Stimulated activated naive B cell treated with anti-CD40 and anti-IgM and Interleukin-4, amounts not matched to agents 10 μg/mL and 1 μg/mL and 100 μg/mL, for 72 hours (primary cell): Measurements from ENCODE around the gene SOCS7.

ENCODE experiments used
- ATAC-seq, 2 donors: fragments of 150-1000 bp; cut with Tn5 transposase; replicated peaks; 2 replicates each; pipeline ENCODE4 v1.10.0; 2021; ENCODE audit warnings: moderate library complexity in 1 of 2
- DNase-seq: peaks from one replicate; pipeline ENCODE4 v3.0.0; 2021
- H3K27ac Mint-ChIP-seq: one replicate; pipeline ENCODE4 v1.8.0; 2022; ENCODE audit warnings: mild to moderate bottlenecking, mixed read lengths
- H3K27me3 Mint-ChIP-seq, 2 donors: one replicate each; pipeline ENCODE4 v1.8.0; 2022; ENCODE audit warnings: mixed read lengths in 2 of 2
- H3K36me3 Mint-ChIP-seq, 2 donors: one replicate each; pipeline ENCODE4 v1.8.0; 2022; ENCODE audit warnings: mixed read lengths in 2 of 2, mild to moderate bottlenecking in 1 of 2
- H3K4me1 Mint-ChIP-seq, 2 donors: one replicate each; pipeline ENCODE4 v1.8.0; 2022; ENCODE audit warnings: mixed read lengths in 2 of 2, mild to moderate bottlenecking in 1 of 2
- H3K4me3 Mint-ChIP-seq, 2 donors: one replicate each; pipeline ENCODE4 v1.8.0; 2022; ENCODE audit warnings: mild to moderate bottlenecking in 2 of 2, mixed read lengths in 2 of 2, moderate library complexity in 1 of 2
- H3K9me3 Mint-ChIP-seq, 2 donors: one replicate each; pipeline ENCODE4 v1.8.0; 2022; ENCODE audit warnings: mixed read lengths in 2 of 2, mild to moderate bottlenecking in 1 of 2

SOCS7 gene

DNA sequence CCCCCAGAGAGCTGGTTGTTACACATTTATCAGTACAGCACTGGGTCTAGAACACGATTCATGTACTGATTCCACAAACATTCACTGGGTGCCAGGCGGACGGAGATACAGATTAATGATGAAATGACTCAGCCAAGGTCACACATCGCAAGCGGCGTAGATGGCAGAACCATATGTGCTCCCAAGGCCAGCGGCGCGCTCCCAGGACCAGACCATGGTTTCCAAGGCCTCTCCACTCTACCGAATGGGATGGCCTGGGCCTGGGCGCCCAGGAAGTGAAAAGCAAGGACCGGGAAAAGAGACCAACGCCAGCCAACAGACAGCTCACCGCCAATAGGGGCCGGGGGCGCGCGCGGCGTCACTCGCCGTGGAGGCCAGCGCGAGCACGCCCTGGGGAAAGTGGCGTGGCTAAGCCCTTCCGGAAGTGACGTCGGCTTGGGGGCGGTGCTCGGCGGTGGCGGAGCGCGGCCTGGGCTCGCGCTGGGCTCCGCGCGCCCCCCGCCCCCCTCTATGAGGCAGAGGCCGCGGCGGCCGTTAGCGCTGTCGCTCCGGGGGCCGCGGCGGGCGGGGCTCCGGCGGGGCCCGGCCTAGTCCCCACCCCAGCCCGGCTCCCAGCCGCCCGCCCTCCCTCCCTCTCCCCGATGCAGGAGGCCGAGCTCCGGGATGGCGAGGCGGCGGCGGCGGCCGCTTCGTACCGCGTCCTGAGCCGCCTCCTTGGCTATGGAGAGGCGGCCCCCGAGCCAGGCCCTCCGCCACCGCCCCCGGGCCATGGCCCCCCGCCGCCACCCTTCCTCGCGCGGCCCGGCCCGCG is at the start of gene SOCS7:
SOCS7 (plus strand) TSS at position 433 of the 811 bp plus-strand sequence; CDS start at position 642, 209 bp downstream.
- Mint-ChIP-seq H3K9me3 (no peaks in the 10 kb centered on the region), H3K36me3 (peaks cover under 1 to 15% of the 10 kb centered on the region in 2 donors), H3K4me1 (peaks cover 28 to 55% of the 10 kb centered on the region in 2 donors), H3K4me3 (peak within 1 kb of the TSS; percentile 92 to 97), H3K27me3 (no peaks in the 10 kb centered on the region), H3K27ac (peak within 1 kb of the TSS; percentile 96)
- ATAC-seq: peak; percentile 91 to 95
- DNase-seq: peak; percentile 82

- H3K4me3 Mint-ChIP-seq: no peak overlapping the region
- no peaks in the 10 kb centered on the region for H3K9me3 Mint-ChIP-seq
- ATAC-seq: no peak
- H3K27ac Mint-ChIP-seq: no peak overlapping the region
- H3K27me3 Mint-ChIP-seq: no peaks in the 10 kb centered on the region
- no peak for DNase-seq
- peaks cover 31 to 38% of the 10 kb centered on the region in 2 donors for H3K36me3 Mint-ChIP-seq
- H3K4me1 Mint-ChIP-seq: peaks cover 0 to 1% of the 10 kb centered on the region in 2 donors
These were observed 36.1 kb upstream of the SOCS7 start for GRCh38 chr17:38315497-38315896.

DNA sequence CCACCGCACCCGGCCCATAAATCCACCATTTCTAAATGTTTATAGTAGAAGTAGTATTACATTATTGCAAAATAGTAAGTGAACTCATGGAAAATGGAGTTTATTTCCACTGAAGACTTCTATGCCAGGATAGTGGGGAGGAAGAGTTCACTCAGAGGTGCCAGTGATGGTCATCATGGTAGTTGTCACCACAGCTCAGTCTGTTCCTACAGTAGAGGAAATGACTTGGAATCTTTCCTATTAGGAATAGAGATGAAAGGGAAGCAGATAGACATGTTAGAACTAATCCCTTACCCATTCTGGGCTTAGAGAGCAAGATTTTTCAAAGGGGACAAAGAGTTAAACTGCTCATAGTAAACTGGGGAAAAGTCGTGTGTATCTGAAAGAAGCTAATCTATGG is 34.6 kb upstream of the SOCS7 start:
- H3K27me3 Mint-ChIP-seq: no peaks in the 10 kb centered on the region
- ATAC-seq (no peak), DNase-seq (no peak)
- H3K27ac Mint-ChIP-seq: no peak overlapping the region
- H3K4me1 Mint-ChIP-seq: peaks cover 0 to 1% of the 10 kb centered on the region in 2 donors
- H3K9me3 Mint-ChIP-seq: no peaks in the 10 kb centered on the region
- no peak overlapping the region for H3K4me3 Mint-ChIP-seq
- H3K36me3 Mint-ChIP-seq: peaks cover 35 to 43% of the 10 kb centered on the region in 2 donors

DNA sequence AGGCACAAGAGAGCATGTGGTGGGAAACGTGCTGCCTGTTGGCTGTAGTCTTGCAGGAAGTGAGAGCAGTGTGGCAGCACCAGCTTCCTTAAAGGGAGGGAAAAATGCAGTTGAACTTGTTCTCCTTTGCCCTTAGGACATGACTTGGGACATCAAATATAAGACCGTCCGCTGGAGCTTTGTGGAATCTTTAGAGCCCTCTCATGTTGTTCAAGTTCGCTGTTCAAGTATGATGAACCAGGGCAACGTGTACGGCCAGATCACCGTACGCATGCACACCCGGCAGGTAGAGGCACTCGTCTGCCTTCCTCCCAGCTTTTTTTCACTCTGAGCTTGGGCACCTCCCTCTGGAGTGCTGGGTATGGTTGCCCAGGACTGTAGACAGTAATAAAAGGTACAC is 31.2 kb upstream of the SOCS7 start:
- Mint-ChIP-seq H3K27me3 (no peaks in the 10 kb centered on the region), H3K4me1 (peaks cover 3 to 6% of the 10 kb centered on the region in 2 donors), H3K9me3 (no peaks in the 10 kb centered on the region), H3K27ac (no peak overlapping the region), H3K4me3 (no peak overlapping the region), H3K36me3 (peaks cover 35 to 48% of the 10 kb centered on the region in 2 donors)
- ATAC-seq (no peak), DNase-seq (no peak)

DNA sequence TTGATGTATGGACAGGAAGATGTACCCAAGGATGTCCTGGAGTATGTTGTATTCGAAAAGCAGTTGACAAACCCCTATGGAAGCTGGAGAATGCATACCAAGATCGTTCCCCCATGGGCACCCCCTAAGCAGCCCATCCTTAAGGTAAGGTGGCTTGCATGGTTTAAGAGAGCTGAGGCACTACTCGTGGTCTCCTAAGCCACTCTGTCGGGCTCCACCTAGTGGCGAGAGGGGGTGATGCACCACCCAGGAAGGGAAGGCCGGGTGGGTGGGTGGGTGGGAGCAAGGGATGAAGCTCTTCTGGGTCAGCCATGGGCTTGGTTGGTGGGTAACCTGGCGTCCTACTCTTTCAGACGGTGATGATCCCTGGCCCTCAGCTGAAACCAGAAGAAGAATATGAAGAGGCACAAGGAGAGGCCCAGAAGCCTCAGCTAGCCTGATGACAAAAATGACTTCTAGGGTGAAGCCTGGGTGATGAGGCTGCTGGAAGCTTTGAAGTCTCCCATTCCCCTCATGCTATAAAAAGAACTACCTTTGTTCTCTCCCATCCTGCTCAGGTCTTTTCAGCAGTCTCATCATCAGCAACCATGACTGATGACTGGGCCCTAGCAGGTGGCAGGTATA is 29.4 kb upstream of the SOCS7 start:
- H3K36me3 Mint-ChIP-seq: peaks cover 26 to 45% of the 10 kb centered on the region in 2 donors
- H3K27ac Mint-ChIP-seq: no peak overlapping the region
- peak; percentile 88 to 89 for ATAC-seq
- peak; percentile 33 for DNase-seq
- H3K27me3 Mint-ChIP-seq: no peaks in the 10 kb centered on the region
- H3K4me1 Mint-ChIP-seq: peaks cover 11 to 19% of the 10 kb centered on the region in 2 donors
- H3K4me3 Mint-ChIP-seq: no peak overlapping the region
- H3K9me3 Mint-ChIP-seq: no peaks in the 10 kb centered on the region

DNA sequence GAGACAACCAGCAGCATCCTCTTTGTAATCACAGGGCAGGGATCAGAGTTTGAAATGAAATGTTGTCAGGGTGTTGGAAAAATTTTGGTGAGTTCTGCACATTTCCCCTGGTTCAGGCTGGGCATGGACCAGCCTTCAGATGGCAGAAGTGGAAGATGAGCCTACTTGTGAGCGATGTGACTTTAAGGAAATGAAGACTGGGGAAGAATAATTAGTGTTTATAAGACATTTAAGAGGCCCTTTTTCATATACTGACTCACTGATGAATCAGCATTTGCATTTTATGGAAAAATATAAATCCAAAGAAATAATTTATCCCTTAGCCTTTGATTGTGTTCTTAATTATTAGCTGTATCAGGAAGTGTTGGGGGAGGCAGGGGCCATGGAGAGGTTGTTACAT is 28.7 kb upstream of the SOCS7 start:
- H3K36me3 Mint-ChIP-seq: peaks cover 24 to 40% of the 10 kb centered on the region in 2 donors
- H3K9me3 Mint-ChIP-seq: no peaks in the 10 kb centered on the region
- H3K27me3 Mint-ChIP-seq: peaks cover 0 to 1% of the 10 kb centered on the region in 2 donors
- H3K4me3 Mint-ChIP-seq: no peak overlapping the region
- no peak for DNase-seq
- peaks cover 12 to 19% of the 10 kb centered on the region in 2 donors for H3K4me1 Mint-ChIP-seq
- H3K27ac Mint-ChIP-seq: no peak overlapping the region
- no peak for ATAC-seq

DNA sequence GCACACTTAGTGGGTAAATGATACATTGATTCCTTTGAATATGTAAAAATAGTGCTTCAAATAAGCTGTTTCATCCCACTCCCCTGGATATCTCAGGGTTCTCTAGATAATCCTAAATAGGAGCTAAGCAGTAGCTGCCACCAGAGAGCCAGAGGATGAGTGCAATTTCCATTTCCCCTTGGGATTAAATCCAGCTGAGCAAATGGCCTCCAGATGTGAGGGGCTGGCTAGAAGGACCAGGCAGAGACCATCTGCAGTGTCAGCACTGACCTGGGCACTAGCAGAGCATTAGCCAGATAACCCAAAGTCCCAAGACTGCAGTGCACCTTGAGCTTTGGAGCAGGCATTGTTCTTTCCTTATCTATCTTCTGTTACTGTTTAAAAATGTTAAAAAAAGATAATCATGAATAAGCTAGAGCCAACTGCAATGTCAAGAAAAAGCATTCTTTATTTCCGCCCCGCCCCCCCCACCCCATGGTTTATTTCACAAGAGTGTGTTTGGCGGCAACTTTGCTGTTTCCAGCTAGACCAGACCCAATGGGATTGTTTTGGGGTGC is 27.4 kb upstream of the SOCS7 start:
- Mint-ChIP-seq H3K4me3 (no peak overlapping the region), H3K27me3 (peaks cover 5 to 8% of the 10 kb centered on the region in 2 donors), H3K9me3 (no peaks in the 10 kb centered on the region), H3K27ac (no peak overlapping the region), H3K36me3 (peaks cover 22 to 39% of the 10 kb centered on the region in 2 donors), H3K4me1 (peaks cover 12 to 19% of the 10 kb centered on the region in 2 donors)
- DNase-seq: no peak
- ATAC-seq: no peak

DNA sequence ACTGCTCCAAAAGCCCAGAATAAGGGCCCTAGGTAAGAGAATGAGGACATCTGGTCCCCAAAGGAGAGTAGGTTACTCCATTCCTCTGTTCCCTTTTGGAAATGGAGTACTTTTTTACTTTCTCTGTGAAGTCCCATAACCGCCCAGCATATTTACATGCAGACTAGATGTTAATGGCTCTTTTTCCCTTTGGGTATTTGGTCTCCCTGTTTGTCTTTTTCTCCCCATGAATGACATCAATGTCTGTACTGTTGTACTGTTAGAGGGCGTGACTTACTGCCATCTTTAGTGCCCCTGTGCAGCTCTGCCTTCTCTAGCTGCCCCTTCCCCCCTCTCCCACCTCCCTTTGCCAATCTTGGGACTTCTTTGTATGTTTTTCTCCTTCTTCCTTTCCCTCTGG is 26.9 kb upstream of the SOCS7 start:
- DNase-seq: no peak
- peaks cover 12 to 19% of the 10 kb centered on the region in 2 donors for H3K4me1 Mint-ChIP-seq
- no peak overlapping the region for H3K4me3 Mint-ChIP-seq
- no peak for ATAC-seq
- no peak overlapping the region for H3K27ac Mint-ChIP-seq
- peaks cover 5 to 8% of the 10 kb centered on the region in 2 donors for H3K27me3 Mint-ChIP-seq
- H3K9me3 Mint-ChIP-seq: no peaks in the 10 kb centered on the region
- H3K36me3 Mint-ChIP-seq: peaks cover 19 to 35% of the 10 kb centered on the region in 2 donors

- H3K4me1 Mint-ChIP-seq: peaks cover 10 to 19% of the 10 kb centered on the region in 2 donors
- H3K36me3 Mint-ChIP-seq: peaks cover 19 to 31% of the 10 kb centered on the region in 2 donors
- no peak overlapping the region for H3K4me3 Mint-ChIP-seq
- no peaks in the 10 kb centered on the region for H3K9me3 Mint-ChIP-seq
- no peak for DNase-seq
- peaks cover 5 to 8% of the 10 kb centered on the region in 2 donors for H3K27me3 Mint-ChIP-seq
- H3K27ac Mint-ChIP-seq: no peak overlapping the region
- ATAC-seq: peak; percentile 22 to 40
These were observed 26.3 kb upstream of the SOCS7 start for GRCh38 chr17:38325221-38325851.

- Mint-ChIP-seq H3K27me3 (peaks cover 12 to 15% of the 10 kb centered on the region in 2 donors), H3K27ac (peak overlapping the region; percentile 20), H3K36me3 (peaks cover 8 to 19% of the 10 kb centered on the region in 2 donors), H3K9me3 (no peaks in the 10 kb centered on the region), H3K4me3 (no peak overlapping the region), H3K4me1 (peaks cover 10 to 19% of the 10 kb centered on the region in 2 donors)
- DNase-seq (no peak), ATAC-seq (peak; percentile 29 to 38)
These were observed 24.4 kb upstream of the SOCS7 start for GRCh38 chr17:38326996-38327792.

- Mint-ChIP-seq H3K27me3 (peaks cover 12 to 15% of the 10 kb centered on the region in 2 donors), H3K4me3 (no peak overlapping the region), H3K4me1 (peaks cover 10 to 19% of the 10 kb centered on the region in 2 donors), H3K9me3 (no peaks in the 10 kb centered on the region), H3K27ac (no peak overlapping the region), H3K36me3 (peaks cover 3 to 11% of the 10 kb centered on the region in 2 donors)
- DNase-seq (no peak), ATAC-seq (no peak)
These were observed 23.7 kb upstream of the SOCS7 start for GRCh38 chr17:38327936-38328335.

DNA sequence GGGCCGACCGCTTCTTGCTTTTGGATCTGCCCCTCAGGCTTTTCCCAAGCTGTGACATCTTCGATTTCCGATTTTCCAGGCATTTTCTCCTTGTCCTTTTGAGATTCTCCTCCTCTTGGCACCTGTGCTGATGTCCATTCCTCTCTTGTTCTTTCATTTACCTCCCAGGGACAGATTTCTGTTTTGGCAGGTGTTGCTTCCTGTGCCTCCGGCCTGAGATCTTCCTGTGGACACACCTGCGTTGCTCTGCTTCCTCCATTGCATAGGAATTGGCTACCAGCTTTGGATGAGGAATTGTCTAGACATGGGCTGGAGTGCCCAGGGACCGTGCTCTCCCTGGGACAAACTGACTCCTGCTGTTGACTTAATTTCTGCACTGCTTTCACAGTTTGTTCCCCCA is 23.0 kb upstream of the SOCS7 start:
- Mint-ChIP-seq H3K4me1 (peaks cover 10 to 19% of the 10 kb centered on the region in 2 donors), H3K27ac (no peak overlapping the region), H3K9me3 (no peaks in the 10 kb centered on the region), H3K27me3 (peaks cover 17 to 19% of the 10 kb centered on the region in 2 donors), H3K36me3 (peaks cover 1 to 7% of the 10 kb centered on the region in 2 donors), H3K4me3 (no peak overlapping the region)
- DNase-seq: no peak
- no peak for ATAC-seq

GRCh38 chr17:38329284-38329683 is 22.4 kb upstream of the SOCS7 start:
- Mint-ChIP-seq H3K27ac (peak overlapping the region; percentile 52), H3K9me3 (no peaks in the 10 kb centered on the region), H3K4me3 (no peak overlapping the region), H3K36me3 (peaks cover 0 to 4% of the 10 kb centered on the region in 2 donors), H3K27me3 (peaks cover 24% of the 10 kb centered on the region in 2 donors), H3K4me1 (peaks cover 10 to 19% of the 10 kb centered on the region in 2 donors)
- ATAC-seq: no peak
- DNase-seq: no peak
